Measurements from ENCODE around the gene CCN5.

GRCh38 chr20:44723798-44724362 lies 8.7 kb downstream of the CCN5 start:
- TF ChIP-seq CTCF (IDR thresholded peaks at IDR 0.05) (no peak), POLR2A (IDR thresholded peaks at IDR 0.05) (no peak)
